Fibroblast of skin of right biceps (primary cell): ENCODE results near the gene G0S2.

ENCODE experiments used
- DNase-seq: peaks from one replicate; pipeline ENCODE4 v3.0.0-alpha.2; 2013

G0S2 gene

DNA sequence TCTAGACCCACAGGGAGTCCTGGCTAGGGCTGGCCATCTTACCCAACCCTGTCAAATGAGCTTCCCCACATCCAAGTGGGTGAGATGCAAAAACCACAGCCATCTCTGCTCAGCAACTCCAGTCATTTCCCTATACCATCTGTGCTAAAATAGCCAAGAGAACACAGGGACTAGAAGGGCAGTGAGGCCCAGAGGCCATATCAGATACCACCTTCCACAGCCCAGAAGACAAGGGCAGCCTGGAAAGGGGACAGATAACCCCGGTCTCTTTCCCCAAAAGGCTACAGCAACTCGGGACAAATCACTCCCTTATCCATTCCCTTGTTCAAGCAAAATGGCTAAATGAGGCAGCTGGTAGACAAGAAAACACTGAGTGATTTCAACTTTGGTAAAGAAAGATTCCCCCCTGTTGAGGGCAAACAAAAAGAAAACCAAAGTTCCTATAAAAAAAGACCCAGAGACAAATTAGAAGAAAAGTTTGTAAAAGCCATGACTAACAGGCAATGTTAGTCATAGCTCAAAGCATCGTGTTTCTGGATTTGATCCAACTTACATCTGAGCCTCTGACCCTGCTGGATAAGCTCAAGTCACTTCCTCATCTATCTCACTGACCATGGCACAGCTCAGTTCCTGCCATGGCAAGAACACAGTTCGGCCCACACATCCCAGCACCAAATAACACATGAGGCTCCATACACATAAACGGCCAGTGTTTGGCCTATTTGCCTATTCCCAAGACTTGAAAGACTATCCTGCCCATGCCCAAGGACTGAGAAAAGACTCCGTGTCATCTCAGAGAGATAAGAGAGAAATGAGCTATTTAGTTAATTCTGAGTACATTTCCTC lies 26.1 kb upstream of the G0S2 start:
- peak; percentile 89 for DNase-seq

DNA sequence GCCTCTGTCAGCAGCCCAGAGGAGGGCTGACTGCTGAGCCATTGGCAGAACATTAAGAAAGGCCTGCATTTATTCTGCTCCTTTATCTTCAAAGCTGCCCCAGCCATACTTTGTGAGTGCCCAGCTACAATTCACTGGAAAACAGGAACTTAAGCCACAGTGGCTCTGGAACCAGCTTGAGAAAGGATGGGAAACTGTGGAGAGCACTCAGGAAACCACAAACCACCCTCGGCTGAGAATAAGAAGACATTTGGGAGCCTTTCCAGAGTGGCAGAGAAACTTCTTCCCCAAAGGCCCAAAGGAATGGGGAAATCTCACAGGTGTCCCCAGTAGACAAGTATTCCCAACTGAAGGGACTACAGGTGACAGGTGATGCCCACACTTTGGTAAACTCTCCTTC lies 24.8 kb upstream of the G0S2 start:
- DNase-seq: peak; percentile 25

DNA sequence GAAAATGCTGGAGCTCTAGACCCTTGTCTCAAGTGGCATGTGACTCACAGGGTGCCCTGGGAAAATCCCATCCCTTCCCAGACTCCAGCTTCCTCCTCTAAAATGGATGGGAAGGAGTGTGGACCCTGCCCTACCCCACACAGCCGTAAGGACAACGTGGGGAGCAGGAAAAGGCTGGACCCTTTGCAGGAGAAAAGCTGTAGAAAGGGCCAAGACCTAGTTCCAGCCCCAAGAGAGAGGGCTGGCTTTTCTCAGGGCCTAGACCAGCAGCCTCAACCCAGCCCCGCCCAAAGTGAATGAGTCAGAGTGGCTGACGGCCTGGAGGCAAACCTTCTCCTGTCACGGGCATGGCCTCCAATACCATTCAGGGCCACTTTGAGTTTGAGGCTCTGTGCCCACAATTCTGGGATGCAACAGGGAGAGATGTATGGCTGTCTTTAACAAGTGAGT lies 24.0 kb upstream of the G0S2 start:
- peak; percentile 58 for DNase-seq

DNA sequence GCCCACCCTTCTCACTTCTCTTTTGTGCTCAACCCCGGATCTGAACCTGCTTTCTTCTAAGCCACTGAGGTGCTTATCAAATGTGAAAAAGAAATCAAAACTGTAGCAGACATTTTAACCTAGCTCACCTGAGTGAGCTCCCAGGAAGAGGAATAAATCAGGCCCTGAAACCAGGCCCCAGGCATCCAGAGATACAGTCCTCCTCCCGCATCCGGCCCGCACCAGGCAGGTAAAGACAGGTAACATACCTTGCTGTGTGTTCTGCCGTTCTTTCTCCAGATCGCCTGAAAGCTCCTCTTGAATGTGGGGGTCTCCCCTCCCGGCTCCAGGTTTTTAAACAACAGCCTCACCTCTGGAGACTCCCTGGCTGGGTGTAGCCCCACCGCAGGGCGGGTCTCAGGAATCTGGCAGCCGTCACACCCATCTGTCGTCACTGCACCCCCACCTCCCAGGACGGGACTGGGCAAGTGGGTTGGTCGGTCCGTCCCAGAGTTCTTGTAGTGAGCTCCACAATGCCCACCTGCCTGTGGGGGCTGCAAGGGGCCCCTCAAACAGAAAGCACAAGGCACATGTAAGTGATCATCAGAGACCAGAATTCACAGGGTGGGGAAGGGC lies 23.0 kb upstream of the G0S2 start, which contains the start of gene LAMB3:
Gene LAMB3 (minus strand): TSS at position 305 of the 615 bp plus-strand sequence. CDS start 1,481 bp downstream, outside the sequence.
- no peak for DNase-seq

DNA sequence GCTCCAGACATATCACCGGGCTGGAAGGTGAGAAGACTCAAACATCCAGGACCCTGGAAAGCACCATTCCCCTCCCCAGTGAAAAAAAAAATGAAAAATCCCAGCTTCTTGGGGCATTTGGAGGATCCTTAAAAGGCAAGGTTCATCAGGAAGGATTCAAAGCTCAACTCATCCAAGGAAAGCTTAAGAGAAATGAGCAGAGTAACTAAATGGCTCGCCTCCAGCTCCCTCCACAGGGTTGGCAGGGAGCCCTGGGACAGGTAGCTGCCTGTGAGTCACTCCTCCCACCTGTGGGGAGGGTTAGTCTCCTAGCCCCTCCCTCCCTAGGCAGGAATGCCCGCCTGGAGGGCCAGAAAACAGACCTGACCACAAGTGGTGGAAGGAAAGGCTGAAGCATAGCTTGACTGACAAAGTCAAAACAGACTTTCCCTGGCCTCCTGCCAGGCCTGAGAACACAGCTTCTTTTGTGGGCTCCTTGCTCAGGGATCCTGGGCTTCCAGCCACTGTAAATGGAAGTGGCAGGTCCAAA lies 22.3 kb upstream of the G0S2 start:
- peak; percentile 48 for DNase-seq

DNA sequence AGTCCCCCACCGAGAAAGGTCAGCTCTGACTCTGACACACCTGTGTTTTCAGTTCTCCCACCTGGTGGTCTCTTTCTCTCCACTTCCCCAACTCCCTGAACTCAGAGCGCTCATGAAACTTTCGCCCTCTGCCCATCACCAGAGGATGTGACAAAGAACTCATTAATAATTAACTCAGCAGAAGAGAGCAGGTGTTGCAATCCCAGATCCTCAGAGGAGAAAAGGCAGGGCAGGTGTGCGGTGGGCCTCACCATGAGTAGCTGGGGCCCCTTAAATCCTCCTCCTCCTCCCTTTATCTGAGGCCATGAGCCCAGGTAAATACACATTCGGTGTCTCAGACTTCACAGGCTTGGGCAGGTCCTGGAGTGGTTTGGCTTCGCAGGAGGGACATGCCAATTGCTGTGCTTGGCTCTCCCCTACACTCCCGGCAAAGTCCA lies 21.3 kb upstream of the G0S2 start:
- no peak for DNase-seq

DNA sequence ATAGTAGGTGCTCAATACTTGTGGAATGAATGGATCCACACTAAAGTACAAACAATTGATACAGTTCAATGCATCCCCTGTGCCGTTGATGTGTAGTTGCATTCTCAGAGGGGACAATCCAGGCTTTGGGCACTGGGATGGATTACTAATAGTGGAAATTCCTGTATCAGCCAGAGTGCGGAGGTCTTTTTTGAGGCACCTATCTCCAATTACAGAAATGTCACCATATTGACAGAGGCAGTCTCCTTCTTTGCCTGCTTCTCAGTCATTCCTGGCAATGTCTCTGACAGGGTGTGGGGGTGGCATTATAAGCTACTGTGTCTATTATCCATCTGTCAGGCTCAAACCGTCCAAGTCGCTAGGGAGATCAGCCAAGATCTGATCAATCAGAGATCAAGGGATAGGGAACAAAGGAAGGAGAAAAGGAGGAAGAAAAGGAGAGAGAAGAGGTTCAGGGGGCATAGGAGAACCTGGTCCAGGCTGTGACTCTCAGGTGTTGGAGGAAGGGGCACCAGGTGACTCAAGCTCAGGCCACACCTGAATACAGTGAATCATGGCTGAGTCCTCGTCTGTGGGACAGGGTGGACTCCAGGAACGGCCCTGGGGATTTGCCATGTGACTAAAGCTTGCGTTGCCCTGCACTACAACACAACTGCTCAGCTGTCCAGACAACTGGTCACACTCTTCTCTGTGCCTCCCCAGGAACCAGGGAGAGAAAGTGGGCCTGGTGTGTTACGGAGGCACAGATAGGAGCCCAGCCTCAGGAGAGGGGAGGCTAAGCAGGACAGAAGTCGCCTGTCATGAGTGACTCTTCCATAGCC lies 19.6 kb upstream of the G0S2 start:
- DNase-seq: no peak

DNA sequence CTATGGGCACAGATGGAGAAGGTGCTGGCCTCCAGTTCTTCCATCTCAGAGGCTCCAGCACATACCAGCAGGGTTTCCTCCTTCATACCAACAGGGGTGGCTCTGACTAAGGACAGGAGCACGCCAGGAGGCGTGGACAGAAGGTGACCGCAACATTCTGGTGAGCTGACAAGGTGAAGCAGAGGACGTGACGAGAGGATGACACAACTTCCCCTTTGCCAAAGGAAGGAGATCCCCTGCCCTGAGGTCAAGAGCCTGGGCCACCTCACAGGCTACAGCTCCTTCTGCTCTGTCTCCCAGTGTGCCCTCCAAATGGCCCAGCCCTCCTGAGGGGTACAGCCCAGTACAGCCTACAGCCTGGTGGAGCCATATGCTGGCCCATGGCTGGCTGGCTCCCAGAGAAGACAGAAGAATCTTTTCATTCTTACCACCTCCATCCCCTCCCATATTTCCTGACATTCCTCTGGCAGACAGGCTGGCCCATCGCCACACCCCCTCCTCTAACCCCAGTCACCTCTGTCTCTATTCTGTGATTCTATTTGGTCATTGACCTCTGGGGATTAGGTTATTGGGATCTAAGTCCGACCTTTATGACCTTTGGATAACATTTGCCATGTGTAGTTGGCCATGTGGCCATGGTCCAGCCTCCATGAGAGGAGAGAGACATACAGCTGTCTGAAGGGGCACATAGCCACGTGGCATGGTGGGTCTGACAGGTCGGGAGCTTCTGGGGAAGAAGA lies 17.9 kb upstream of the G0S2 start:
- DNase-seq: no peak

DNA sequence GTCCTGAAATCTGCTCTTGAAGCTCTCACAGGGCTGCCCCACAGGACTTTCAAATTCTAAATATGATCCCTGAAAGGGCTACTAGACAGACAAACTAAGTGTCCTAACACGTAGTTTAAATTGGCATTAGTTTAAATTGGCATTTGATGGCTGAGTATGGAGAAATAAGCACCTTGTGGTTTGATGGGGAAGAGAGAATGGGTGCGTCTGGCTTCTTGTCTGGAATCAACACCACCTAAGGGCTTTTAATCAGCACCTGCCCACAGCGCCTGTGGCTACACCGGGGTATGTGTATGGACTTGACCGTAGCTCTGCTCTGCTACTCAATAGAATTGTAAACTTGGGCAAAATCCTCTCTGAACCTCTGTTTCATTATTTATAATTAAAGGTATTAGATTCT lies 17.3 kb upstream of the G0S2 start:
- DNase-seq: no peak

DNA sequence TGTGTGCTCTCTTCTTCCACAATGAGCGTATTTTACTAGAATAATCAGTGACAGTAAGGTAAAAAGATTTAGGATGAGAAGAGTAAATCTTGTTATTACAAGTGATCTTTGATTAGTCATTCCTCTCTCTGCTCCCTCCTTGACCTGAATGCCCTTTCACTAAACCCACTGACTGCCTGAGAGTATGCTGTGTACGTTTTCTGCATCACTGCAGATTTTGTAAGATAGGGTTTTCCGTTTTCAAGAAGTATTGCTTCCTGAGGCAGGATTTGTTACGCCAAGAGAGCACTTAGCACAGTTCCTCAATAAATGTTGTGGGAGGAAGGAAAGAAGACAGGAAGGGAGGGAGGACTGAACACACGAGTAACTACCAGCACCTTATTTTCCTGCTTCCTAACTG lies 15.3 kb upstream of the G0S2 start:
- DNase-seq: no peak

DNA sequence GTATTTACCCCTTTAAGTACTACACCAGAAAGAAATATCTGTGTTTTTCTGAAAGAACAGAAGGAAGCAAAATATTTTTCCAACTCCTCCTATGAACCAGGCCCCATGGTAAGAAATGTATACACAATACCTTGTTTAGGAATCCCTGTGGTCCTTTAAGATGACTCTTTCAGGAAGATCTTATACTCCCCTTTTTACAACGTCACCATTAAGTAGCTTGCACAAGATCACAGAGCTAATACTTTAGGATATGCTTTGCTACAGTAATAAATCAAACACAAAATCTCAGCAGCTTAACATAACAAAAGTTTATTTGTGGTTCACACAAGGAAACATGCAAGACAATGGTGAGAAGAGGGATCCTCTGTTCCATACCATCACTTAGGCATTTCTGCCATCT lies 14.1 kb upstream of the G0S2 start:
- DNase-seq: no peak

DNA sequence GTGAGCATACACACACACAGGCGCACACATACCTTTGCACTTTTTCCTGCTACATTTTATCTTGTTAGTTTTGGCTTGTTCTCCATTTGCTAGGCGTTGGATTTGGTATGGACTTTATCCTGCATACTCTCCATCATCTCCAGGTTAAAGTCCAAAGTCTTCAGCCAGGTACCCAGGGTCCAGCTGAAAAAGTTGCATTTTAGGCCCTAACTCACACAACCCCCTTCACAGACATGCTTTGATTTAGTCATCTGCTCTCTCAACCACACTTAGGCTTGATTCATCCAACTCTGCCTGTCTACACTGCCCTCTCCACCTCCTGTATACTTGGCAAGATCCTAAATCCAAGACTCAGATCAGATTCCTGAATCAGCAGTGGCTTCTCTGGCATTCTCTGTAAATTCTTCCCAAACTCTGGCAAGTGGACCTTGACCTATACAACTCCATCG lies 12.3 kb upstream of the G0S2 start:
- peak; percentile 31 for DNase-seq

DNA sequence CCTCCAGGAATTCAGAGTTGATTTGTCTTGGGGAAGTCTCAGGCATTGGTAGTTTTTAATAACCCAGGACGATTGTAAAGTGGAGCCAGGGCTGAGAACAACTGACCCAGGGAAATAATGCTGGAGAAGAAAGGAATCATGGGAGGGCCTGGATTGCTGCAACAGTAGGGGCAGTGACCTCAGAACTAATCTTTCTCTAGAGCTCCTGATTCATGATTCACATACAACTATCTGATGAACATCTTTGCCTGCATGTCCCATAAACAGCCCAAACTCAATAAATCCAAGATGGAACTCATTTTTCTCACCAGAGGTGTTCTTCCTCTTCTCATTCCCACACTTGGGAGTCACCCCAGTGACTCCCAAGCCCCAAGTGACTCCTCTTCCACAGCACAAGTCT lies 8.1 kb upstream of the G0S2 start:
- no peak for DNase-seq

DNA sequence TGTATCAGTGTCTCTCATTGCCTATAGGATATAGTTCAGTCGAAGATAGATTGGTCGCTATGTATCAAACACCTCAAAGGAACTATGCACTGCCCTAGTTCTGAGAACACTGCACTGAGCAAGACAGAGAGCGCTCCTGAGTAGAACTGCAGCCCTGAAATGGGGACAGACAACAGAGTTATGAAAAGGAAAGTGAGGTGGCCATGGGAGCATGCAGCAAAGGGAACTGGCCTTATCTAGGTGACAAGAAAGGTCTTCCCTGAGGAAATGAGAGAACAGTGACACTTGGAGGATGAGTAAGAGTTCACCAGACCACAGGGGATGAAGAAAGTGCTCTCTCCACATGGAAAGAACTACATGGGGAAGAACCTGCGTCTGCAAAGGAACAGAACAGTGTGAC lies 7.5 kb upstream of the G0S2 start:
- DNase-seq: no peak

DNA sequence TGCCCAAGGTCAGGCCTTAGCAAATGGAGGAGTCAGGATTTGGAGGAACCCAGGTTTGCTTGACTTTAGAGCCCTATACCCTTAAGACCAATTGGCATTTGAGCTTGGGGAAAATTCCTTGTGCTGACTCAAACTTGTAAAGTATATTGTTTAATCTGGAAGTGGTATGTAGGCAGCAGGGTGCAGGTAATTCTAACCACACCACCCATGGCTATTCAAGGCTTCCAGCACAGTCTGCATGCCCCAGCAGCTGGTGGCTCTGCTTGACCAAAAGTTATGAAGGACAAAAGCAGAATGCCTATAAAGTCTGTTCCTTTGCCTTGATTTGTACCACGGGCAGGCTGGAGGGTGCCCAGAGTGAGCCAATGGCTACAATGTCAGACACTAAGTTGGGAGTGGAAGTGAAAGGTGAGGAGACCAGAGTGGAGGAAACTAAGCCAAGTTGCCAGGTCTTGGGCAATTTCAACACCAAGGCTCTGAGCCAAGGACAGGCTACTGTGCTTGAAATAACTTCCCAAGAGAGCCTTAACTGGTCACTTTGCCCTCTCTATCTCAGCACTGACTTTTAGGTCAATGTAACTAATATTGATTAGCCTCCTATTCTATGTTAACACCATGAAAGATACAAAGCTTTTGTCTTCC lies 4.7 kb upstream of the G0S2 start:
- DNase-seq: no peak

DNA sequence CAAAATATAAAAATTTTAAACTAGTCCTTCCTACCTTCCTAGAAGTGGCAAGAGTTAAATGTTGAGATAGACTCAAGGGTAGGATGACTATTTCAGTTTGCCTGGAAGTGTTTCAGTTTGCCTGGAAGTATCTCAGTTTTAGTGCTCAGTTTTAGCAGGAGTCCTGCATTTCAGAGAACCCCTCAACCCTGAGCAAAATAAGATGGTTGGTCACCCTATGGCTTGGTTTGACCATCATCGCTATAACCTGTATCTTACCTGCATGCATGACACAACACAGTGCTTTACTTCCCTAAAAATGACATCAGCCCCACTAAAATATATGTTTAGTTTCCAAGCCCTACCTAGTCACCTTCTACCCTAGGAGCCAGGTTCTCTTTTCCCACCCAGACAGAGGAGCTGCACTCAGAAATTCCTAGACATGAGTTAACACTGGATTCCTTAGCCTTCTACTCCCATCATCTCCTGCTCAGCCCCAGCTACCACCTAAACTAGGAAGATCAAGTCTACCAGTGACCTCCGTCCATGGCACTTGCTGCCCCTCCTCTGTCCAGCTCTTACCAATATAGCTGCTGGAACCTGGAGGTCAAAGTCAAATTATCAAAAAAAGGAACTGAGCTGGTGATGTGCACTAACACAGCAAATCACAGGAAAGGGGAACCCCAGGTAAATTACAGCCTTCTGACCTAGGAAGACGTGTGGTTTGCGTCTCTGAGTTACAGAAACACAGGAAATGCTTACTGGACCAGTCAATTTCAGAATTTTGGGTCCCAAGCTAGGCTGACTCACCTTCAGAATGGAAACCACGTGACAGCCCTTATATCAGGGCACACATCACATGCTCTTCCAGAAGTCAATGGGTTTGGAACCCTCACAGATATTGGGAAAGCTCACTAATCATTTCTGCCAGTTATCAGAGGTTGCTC lies 2.2 kb upstream of the G0S2 start:
- peak; percentile 32 for DNase-seq

DNA sequence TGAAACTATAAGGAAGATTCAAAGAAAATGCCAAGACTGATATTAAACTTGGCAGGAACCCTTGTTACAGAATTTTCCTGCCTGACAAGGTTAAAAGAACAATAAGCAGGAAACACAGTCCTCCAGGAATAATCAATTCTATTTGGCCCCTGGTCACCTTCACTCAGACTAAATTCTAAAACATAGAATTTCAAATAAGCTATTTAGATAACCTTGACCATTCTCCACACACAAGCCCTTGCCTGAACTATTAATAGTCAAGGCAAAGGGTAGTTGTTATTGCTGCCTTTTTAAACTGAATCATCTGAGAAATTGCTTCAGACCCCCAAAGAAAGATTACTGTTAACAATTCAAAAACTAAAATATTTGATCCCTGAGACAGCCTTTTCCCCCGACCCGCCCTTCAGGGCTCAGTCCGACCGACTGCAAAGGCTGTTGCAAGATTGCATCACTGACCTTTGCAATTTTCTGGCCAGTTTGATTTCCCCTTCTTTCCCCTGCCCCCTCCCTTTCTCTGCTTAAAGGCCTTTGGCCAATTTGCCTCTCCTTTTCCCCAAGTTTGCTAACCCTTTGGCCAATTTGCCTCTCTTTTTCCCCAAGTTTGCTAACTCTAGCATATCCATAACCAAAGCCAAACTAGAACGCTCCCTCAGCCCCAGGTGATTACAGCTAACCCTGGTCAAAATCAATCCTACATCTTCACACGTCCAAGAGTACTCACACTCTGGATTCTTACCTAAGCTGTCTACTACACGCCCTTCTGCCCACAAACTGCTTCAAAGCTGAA lies 1.4 kb upstream of the G0S2 start:
- DNase-seq: peak; percentile 38

DNA sequence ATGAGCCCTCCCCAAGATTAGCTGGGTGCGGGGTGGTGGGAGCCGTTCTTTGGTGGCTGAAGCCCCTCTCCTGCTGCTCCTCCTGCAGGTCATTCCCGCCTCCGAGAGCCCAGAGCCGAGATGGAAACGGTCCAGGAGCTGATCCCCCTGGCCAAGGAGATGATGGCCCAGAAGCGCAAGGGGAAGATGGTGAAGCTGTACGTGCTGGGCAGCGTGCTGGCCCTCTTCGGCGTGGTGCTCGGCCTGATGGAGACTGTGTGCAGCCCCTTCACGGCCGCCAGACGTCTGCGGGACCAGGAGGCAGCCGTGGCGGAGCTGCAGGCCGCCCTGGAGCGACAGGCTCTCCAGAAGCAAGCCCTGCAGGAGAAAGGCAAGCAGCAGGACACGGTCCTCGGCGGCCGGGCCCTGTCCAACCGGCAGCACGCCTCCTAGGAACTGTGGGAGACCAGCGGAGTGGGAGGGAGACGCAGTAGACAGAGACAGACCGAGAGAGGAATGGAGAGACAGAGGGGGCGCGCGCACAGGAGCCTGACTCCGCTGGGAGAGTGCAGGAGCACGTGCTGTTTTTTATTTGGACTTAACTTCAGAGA lies 448 bp downstream of the G0S2 start:
- DNase-seq: peak; percentile 25

DNA sequence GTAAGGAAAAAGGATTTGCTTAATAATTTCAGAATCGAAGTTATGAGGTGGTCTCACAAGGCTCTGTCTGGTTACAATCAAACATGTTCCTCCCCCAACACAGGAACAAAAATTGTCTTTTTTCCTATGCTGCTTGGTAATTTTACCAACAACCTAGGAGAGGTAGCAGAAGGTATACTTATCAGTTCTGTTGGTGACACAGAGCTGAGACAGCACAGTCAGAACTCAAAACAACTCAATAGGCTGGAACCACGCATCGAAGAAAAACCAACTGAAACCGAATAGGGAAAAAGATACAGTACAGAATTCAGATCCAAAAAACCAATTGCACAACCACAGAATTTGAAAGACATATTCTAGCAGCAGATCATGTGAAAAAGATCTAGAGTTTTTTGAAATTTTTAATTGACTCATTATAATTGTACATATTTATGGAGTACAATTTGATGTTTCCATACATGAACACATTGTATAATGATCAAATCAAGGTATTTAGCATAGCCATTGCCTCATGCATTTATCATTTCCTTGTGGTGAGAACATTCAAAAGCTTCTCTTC lies 3.8 kb downstream of the G0S2 start:
- DNase-seq: no peak
